Measurements from ENCODE around the gene CWC27.
"Not testable (repeated sequence)": the region's sequence is repeated elsewhere in the genome, so short reads cannot be mapped to it uniquely, and the experiment has no call there.

Gene CWC27

DNA sequence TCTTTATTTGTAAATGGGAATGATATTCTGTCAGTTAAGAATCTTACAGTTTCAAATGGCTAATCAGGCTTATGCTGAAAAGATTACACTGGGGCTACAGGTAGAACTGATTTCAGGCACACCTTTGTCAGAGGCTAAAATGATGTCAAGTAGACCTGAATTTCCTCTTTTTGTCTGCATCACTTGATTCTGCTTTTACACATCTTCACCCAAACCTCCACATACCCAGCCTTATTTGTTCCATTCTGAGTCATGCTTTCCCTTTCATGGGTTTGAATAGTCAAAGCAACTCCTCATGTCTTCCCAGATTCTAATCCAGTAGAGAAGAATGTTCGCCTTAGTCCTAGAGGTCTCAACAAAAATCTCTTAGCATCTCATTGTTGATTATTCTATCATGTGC lies 156.4 kb downstream of the CWC27 start:
- DNase-seq: no peak

DNA sequence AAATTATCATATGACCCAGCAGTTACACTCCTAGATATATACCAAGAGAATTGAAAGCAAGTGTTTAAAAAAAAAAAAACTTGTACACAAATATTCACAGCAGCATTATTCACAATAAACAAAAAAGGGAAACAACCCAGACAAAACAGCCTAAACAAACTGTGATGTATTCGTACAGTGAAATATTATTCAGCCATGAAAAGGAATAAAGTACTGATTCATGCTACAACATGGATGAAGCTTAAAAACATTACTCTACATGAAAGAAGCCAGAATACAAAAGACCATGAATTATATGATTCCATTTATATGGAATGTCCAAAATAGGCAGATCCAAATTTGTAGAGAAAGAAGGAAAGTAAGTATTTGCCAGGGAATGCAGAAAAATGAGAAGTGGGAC lies 161.1 kb downstream of the CWC27 start:
- DNase-seq: no peak

GRCh38 chr5:64930672-64931318 lies 162.1 kb downstream of the CWC27 start:
- DNase-seq: no peak

- not testable (repeated sequence) for DNase-seq
Measured at GRCh38 chr5:64939422-64939771, 170.7 kb downstream of the CWC27 start.

- DNase-seq: no peak
Measured at GRCh38 chr5:64939772-64940510, 171.2 kb downstream of the CWC27 start.

DNA sequence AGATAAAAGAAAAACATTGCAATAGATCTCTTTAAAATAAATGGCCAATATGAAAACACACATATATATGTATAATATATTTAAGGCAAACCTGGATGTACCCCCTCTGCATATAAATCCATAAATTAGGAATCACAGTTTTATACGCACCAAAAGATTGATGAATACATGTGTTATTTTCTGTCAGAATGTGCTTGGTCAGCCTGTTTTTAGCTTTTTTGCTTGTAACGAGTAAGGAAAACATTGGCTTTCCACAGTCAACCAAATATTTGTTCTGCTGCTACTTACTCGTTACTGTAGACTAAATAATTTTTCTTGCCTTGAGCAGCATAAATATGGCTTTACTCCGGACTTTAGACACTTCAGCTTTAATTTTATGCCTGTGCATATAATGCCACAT lies 173.7 kb downstream of the CWC27 start:
- no peak for DNase-seq

DNA sequence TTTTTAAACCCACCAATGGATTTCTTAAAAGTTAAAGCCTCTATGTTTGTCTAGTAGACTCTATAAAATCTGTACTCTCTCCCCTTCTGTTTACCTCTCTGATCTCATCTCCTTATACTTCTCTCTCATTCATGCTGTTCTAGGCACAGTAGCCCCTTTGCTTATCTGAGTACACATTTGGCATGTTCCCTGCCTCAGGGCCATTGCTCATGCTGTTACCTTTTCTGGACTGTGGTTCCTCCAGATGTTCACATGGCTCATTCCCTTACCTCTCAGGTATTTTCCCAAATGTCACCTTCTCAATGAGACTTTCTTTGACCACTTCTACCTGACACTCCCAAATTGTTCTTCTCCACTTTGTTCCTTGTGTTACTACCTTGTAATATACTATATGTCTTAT lies 176.1 kb downstream of the CWC27 start:
- DNase-seq: no peak

DNA sequence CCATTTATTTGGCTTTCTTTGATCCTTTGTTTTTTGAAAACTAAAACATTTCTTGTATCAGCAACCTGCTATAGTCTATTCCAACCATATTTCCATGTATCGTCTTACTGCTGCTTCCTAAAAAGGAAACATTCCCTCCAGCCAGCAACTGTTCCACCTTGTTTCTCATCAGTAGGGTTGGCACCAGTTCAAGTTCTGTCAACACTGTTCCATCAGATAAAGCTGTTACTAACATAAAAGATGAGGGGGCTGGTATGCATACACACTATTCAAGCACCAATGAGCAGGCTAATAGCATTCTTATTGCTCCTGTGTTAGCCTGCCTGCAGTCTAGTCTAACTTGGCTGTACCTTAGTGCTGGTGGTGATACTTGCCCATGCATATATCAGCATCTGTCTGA lies 178.3 kb downstream of the CWC27 start:
- DNase-seq: peak in 1 of 14 donors; percentile 30

DNA sequence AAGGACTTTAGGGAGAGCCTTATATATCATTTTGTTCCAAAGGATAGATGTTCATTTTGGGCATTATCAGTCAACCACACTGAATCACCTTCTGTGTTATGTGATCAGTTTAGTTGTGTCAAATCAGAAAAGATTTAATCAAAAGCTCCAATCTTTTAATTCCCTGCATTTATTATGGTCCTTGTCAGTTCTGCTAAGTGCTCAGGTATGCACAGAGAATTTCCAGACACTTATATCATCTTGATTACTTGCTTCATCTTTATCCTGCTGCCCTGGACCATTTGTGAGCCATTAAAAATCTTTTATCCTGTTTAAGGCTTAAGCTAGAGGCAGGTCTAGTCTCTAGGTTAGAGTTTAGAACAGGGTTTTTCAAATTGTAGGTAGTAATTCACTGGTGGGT lies 179.1 kb downstream of the CWC27 start:
- no peak for DNase-seq

- DNase-seq: no peak
Measured at GRCh38 chr5:64949331-64949730, 180.6 kb downstream of the CWC27 start.

DNA sequence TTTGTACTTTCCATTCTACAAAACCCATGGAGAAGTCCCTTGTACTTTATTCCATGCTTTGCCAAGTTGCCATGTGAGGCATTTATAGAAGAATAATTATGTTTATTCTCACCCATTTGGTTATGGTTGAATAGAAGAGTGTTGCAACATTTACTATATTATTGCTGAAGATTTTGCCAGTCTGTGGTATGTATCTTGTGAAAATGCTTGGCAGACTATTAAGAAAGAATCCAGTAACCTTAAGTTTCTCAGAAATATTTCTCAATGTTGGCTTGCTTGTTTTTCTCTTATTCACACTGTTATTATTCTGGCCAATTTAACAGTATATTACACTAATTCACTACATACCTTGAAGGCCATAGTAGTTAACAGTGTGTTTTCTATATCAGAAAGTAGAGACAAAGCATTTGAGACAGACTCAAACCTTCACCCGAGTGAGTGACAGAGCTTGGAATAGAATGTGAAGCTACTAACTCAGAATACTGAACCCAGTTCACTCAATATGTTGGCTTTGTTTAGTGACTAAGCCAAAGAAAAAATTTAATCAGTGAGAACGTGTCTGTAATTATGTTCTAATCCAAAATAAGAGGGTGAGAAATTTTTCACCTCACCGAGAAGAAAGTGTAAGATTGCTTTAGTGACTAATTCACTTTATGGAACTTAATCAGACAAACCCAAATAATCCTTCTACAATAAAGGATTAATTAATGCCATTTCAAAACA lies 184.4 kb downstream of the CWC27 start:
- no peak for DNase-seq

DNA sequence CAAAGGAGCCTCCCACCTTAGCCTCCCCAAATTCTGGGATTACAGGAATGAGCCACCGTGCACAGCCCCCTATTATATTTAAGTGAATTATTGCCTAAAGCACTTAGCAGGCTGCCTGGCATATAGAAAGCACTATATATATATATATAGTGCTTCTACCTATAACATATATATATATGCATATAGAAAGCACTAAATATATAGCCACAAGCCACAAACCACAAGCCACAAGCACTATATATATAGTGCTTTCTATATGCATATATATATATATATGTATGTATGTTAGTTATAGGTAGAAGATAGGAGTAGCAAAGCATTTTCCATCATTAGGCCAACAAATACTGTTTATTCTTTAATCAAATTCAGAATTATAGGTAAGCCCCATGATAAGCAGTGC lies 185.8 kb downstream of the CWC27 start:
- DNase-seq: no peak

GRCh38 chr5:64958757-64959391 lies 190.1 kb downstream of the CWC27 start:
- DNase-seq: no peak

GRCh38 chr5:64963278-64963677 lies 194.5 kb downstream of the CWC27 start:
- no peak for DNase-seq

- DNase-seq: no peak
Measured at GRCh38 chr5:64968591-64969110, 199.9 kb downstream of the CWC27 start.

GRCh38 chr5:64969578-64969977 lies 200.8 kb downstream of the CWC27 start:
- no peak for DNase-seq

DNA sequence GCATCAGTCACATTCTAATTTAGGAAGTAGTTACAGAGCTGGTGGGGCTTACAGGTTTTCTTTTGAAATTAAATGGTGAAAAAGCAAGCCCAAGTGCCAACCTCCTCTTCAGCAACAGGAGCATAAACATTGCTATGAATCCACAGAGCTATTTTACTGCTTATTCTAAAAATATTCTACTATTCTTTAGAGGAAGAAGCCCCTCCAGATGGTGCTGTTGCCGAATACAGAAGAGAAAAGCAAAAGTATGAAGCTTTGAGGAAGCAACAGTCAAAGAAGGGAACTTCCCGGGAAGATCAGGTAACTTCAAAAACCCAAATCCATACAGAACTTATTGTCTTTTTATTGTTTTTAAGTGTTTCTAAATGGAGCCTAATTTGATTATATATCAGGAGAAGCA lies 202.8 kb downstream of the CWC27 start:
- DNase-seq: no peak

DNA sequence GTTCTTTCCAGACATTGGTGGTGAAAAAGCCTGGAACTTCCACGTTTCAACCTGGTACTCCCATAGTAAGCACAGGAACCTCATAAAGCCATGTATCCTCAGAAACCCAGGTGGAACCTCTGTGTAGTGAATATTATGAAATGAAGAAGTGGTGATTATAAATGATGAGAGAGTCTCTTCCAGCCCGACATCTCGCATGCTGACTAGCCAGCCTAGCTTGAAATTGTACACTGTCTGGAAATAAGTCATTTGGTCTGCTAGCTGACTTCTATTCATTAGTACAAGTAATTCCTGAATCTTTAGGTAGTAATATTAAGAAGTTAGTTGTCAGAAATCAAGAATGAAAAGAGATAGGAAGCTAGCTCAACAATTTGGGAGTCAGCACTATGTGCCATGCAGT lies 203.3 kb downstream of the CWC27 start:
- DNase-seq: no peak

GRCh38 chr5:64972591-64972990 lies 203.9 kb downstream of the CWC27 start:
- no peak for DNase-seq

GRCh38 chr5:64973215-64973614 lies 204.5 kb downstream of the CWC27 start:
- no peak for DNase-seq

GRCh38 chr5:64977779-64978178 lies 209.0 kb downstream of the CWC27 start:
- DNase-seq: no peak

GRCh38 chr5:64978546-64978945 lies 209.8 kb downstream of the CWC27 start:
- no peak for DNase-seq

DNA sequence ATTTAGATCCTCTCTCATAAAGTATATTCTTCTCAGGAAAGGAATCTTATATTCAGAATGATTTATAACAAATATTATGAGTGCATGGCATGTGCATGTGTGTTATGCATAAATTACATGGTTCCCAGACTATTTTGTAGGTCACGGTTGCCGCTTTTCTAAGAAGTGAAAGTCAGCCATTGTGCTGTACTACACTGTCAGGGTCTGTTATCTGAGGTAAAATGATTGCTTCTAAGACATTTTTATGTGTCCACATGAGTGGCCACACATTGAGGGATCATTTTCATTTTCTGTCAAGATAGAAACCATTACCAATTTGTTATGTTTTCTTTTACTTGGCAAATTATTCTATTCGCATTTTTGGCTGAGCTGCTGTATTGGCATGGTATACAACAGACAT lies 210.8 kb downstream of the CWC27 start:
- peak in 1 of 14 donors; percentile 2 for DNase-seq

Measured in C1 segment of cervical spinal cord (tissue), 14 donors.